Esophagus squamous epithelium (tissue), 4 donors: ENCODE data around the gene SLC6A4.

Experiments used
- CTCF ChIP-seq, 6 experiments: fragments of 450-650 bp in 4 of 6; fragments of 200-600 bp in 2 of 6; sonication (generic) in 2 of 6; IDR thresholded peaks; one replicate each; pipeline ENCODE4 v1.5.1; 2016 to 2019; ENCODE audit warnings: antibody characterized with exemption in 6 of 6, mild to moderate bottlenecking in 4 of 6, moderate library complexity in 4 of 6
- POLR2A ChIP-seq, 4 donors: fragments of 450-650 bp; IDR thresholded peaks; one replicate each; pipeline ENCODE4 v1.6.1; 2017; ENCODE audit warnings: antibody characterized with exemption in 4 of 4, mild to moderate bottlenecking in 4 of 4, moderate library complexity in 3 of 4

GRCh38 chr17:30240177-30240576 lies 4.7 kb upstream of the SLC6A4 start:
- no peak for TF ChIP-seq CTCF (IDR thresholded peaks at IDR 0.05)
- TF ChIP-seq POLR2A (IDR thresholded peaks at IDR 0.05) = no peak
